HG03135 (cell line): ENCODE results near the gene IGF2R.
"Not testable (repeated sequence)": the region's sequence is repeated elsewhere in the genome, so short reads cannot be mapped to it uniquely, and the experiment has no call there.

Source experiments
- ATAC-seq: cut with Tn5 transposase; IDR thresholded peaks from one replicate; pipeline ENCODE4 v1.9.1; 2021; ENCODE audit warnings: mild to moderate bottlenecking, moderate library complexity; ENCODE audit not compliant: unreplicated experiment

Gene IGF2R

GRCh38 chr6:160133441-160134336 is 164.8 kb downstream of the IGF2R start:
- ATAC-seq, result no peak

- ATAC-seq, result not testable (repeated sequence)
Observed at GRCh38 chr6:160134337-160134751, 165.5 kb downstream of the IGF2R start.

- no peak for ATAC-seq
Observed at GRCh38 chr6:160134779-160135547, 166.1 kb downstream of the IGF2R start.

- no peak for ATAC-seq
Observed at GRCh38 chr6:160135907-160136655, 167.2 kb downstream of the IGF2R start.

- no peak for ATAC-seq
Observed at GRCh38 chr6:160137130-160137988, 168.5 kb downstream of the IGF2R start.

GRCh38 chr6:160137989-160138835 is 169.3 kb downstream of the IGF2R start:
- peak; percentile 57 for ATAC-seq

- ATAC-seq, result no peak
Observed at GRCh38 chr6:160138839-160139419, 170.0 kb downstream of the IGF2R start.

GRCh38 chr6:160139420-160139851 is 170.6 kb downstream of the IGF2R start:
- ATAC-seq, result no peak

- ATAC-seq, result not testable (repeated sequence)
Observed at GRCh38 chr6:160140493-160140892, 171.6 kb downstream of the IGF2R start.

- no peak for ATAC-seq
Observed at GRCh38 chr6:160141001-160141726, 172.3 kb downstream of the IGF2R start.

GRCh38 chr6:160142115-160142715 is 173.3 kb downstream of the IGF2R start:
- no peak for ATAC-seq

- no peak for ATAC-seq
Observed at GRCh38 chr6:160146454-160147145, 177.7 kb downstream of the IGF2R start.

GRCh38 chr6:160147146-160147536 is 178.3 kb downstream of the IGF2R start:
- ATAC-seq, result no peak

- ATAC-seq, result no peak
Observed at GRCh38 chr6:160154471-160154870, 185.6 kb downstream of the IGF2R start.

GRCh38 chr6:160156842-160157241 is 188.0 kb downstream of the IGF2R start:
- ATAC-seq, result no peak

GRCh38 chr6:160160450-160160849 is 191.6 kb downstream of the IGF2R start:
- no peak for ATAC-seq
